ENCODE data around the gene MYDGF.

Gene MYDGF

DNA sequence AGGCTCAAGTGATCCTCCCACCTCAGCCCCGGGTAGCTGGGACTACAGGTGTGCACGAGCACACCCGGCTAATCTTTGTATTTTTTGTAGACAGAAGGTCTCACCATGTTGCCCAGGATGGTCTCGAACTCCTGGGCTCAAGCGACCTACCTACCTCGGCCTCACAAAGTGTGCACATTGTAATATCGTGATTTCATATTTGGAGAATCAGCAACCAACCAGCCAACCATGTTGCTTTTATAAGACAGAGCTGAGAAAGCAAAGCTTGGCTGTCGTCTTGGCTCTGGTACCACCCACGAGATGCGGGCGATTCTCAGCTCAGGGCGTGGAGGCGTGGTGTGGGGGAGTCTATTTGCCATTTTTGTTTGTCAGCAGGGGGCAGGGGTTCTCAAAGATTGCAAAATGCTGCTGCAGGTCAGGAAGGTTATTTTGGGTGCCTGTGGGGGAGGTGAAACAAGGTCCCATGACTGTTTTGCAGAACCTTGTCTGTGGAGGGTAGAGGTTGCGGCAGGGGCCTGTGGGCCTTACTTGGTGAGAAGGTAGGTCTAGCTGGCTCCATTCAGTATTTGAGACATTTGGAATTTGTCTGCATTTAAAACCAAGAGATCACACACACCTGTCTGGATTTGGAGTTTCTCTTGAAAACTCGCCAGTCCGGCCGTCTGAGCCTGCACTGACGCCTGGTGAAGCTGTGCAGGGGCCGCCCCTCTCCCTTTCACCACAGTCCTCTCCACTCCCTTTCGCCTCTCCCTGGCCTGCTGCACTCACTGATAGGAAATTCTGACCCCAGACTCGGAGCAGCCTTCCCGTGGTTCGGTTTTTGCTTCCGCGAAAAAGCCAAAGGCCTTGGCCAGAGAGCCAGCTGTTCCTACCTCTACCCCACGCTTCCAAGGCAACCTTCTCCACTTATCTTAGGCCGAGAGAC is 15.4 kb downstream of the MYDGF start:
- Histone ChIP-seq H2AFZ (ENCODE audit: low read length, unreplicated experiment) (no peak overlapping the region), H3K36me3 (ENCODE audit: insufficient read depth, low read length) (peaks cover 13% of the 10 kb centered on the region), H3K79me2 (ENCODE audit: control insufficient read depth, insufficient read depth, low read length, unreplicated experiment) (no peaks in the 10 kb centered on the region), H3K4me1 (ENCODE audit: control insufficient read depth, insufficient read depth, low read length, unreplicated experiment) (no peaks in the 10 kb centered on the region), H3K27ac (ENCODE audit: low read depth, low read length) (no peak overlapping the region), H3K4me3 (ENCODE audit: low read depth, low read length) (no peak overlapping the region), H3K27me3 (ENCODE audit: insufficient read depth, low read length) (no peaks in the 10 kb centered on the region)

- Histone ChIP-seq H3K4me1 (ENCODE audit: control insufficient read depth, insufficient read depth, low read length, unreplicated experiment) (no peaks in the 10 kb centered on the region), H3K27ac (ENCODE audit: low read depth, low read length) (no peak overlapping the region), H3K36me3 (ENCODE audit: insufficient read depth, low read length) (peaks cover 9% of the 10 kb centered on the region; the same call in 1 of the 2 replicates)
Measured at GRCh38 chr19:4653793-4654436, 16.2 kb downstream of the MYDGF start.

GRCh38 chr19:4652075-4652474 is 18.1 kb downstream of the MYDGF start:
- peaks cover 8% of the 10 kb centered on the region for H3K4me1 ChIP-seq (ENCODE audit: control insufficient read depth, insufficient read depth, low read length, unreplicated experiment)
- no peaks in the 10 kb centered on the region for H3K79me2 ChIP-seq (ENCODE audit: control insufficient read depth, insufficient read depth, low read length, unreplicated experiment)
- H3K27ac ChIP-seq (ENCODE audit: low read depth, low read length) = no peak overlapping the region
- no peak overlapping the region for H2AFZ ChIP-seq (ENCODE audit: low read length, unreplicated experiment)
- H3K36me3 ChIP-seq (ENCODE audit: insufficient read depth, low read length) = no peaks in the 10 kb centered on the region
- no peak overlapping the region for H3K4me3 ChIP-seq (ENCODE audit: low read depth, low read length)
- no peaks in the 10 kb centered on the region for H3K27me3 ChIP-seq (ENCODE audit: insufficient read depth, low read length)

More at GRCh38 chr19:4653793-4654436, 16.2 kb downstream of the MYDGF start:
- Histone ChIP-seq H3K4me3 (ENCODE audit: low read depth, low read length) (no peak overlapping the region), H2AFZ (ENCODE audit: low read length, unreplicated experiment) (no peak overlapping the region), H3K79me2 (ENCODE audit: control insufficient read depth, insufficient read depth, low read length, unreplicated experiment) (no peaks in the 10 kb centered on the region), H3K27me3 (ENCODE audit: insufficient read depth, low read length) (no peaks in the 10 kb centered on the region)

DNA sequence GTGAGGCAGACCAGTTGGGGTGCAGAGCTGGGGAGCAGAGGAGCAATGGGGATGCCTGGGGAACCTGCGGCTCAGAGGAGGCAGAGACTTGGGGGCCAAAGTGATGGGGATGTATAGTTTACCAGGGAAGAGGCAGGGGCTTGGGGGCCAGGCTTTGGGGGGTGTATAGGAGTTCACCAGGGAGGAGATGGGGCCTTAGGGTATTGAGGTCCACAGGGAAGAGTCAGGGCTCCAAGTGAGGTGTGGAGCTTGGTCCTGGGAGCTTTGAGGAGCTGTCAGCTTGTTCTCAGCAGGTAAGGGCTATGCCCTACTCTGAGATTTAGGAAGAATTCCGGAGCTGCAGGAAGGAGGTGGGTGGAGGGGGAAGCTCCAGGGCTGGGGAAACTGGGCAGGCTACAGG is 20.0 kb downstream of the MYDGF start:
- Histone ChIP-seq H3K27ac (ENCODE audit: low read depth, low read length) (no peak overlapping the region), H3K36me3 (ENCODE audit: insufficient read depth, low read length) (no peaks in the 10 kb centered on the region), H3K27me3 (ENCODE audit: insufficient read depth, low read length) (no peaks in the 10 kb centered on the region), H3K79me2 (ENCODE audit: control insufficient read depth, insufficient read depth, low read length, unreplicated experiment) (no peaks in the 10 kb centered on the region), H3K4me3 (ENCODE audit: low read depth, low read length) (no peak overlapping the region), H3K4me1 (ENCODE audit: control insufficient read depth, insufficient read depth, low read length, unreplicated experiment) (peaks cover 8% of the 10 kb centered on the region), H2AFZ (ENCODE audit: low read length, unreplicated experiment) (no peak overlapping the region)

GRCh38 chr19:4649392-4650047 is 20.6 kb downstream of the MYDGF start:
- H2AFZ ChIP-seq (ENCODE audit: low read length, unreplicated experiment) = no peak overlapping the region
- no peaks in the 10 kb centered on the region for H3K27me3 ChIP-seq (ENCODE audit: insufficient read depth, low read length)
- H3K27ac ChIP-seq (ENCODE audit: low read depth, low read length) = no peak overlapping the region
- peaks cover 8% of the 10 kb centered on the region for H3K4me1 ChIP-seq (ENCODE audit: control insufficient read depth, insufficient read depth, low read length, unreplicated experiment)
- no peaks in the 10 kb centered on the region for H3K36me3 ChIP-seq (ENCODE audit: insufficient read depth, low read length)
- H3K79me2 ChIP-seq (ENCODE audit: control insufficient read depth, insufficient read depth, low read length, unreplicated experiment) = no peaks in the 10 kb centered on the region
- no peak overlapping the region for H3K4me3 ChIP-seq (ENCODE audit: low read depth, low read length)

DNA sequence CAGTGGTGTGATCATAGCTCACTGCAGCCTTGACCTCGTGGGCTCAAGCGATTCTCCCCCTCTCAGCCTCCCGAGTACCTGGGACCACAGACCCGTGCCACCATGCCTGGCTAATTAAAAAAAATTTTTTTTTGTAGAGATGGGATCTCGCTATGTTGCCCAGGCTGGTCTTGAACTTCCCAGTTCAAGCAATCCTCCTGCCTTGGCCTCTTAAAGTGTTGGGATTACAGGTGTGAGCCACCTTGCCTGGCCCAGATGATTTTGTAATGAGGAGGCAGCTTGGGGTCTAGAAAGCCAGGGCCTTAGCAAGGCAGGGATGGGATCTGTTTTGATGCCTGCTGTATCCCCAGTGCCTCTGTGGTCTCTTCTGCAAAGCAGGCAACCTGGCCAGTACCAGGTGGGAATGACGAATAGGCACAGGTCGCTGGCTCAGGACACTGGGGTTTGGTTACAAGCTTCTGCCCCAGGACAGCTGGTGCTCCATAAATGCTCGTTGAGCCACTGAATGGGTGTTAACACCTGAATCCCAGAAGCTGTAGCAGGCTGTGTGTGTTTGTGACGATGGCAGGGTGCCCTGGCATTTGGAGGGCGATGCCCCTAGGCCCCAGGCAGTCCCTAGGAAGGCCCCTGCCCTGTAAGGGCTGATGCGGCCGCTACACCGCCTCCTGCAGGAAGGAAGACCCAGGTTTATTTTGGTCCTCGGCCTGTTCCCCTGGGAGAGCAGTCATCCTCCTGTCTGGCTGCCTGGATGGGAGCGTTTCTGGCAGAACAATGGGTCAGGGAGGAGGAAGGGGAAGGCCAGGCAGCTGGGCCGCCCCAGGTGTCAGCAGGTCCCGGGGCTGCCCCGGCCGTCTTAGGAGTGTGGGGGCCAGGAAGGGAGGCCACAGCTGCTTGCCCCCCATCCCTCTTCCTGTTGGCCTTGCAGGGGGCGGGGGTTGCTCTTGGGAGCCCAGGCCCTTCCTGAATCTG is 22.2 kb downstream of the MYDGF start:
- H3K27me3 ChIP-seq (ENCODE audit: insufficient read depth, low read length) = no peaks in the 10 kb centered on the region
- no peak overlapping the region for H2AFZ ChIP-seq (ENCODE audit: low read length, unreplicated experiment)
- H3K4me1 ChIP-seq (ENCODE audit: control insufficient read depth, insufficient read depth, low read length, unreplicated experiment) = peaks cover 8% of the 10 kb centered on the region
- H3K27ac ChIP-seq (ENCODE audit: low read depth, low read length) = no peak overlapping the region
- no peaks in the 10 kb centered on the region for H3K79me2 ChIP-seq (ENCODE audit: control insufficient read depth, insufficient read depth, low read length, unreplicated experiment)
- no peak overlapping the region for H3K4me3 ChIP-seq (ENCODE audit: low read depth, low read length)
- H3K36me3 ChIP-seq (ENCODE audit: insufficient read depth, low read length) = no peaks in the 10 kb centered on the region

DNA sequence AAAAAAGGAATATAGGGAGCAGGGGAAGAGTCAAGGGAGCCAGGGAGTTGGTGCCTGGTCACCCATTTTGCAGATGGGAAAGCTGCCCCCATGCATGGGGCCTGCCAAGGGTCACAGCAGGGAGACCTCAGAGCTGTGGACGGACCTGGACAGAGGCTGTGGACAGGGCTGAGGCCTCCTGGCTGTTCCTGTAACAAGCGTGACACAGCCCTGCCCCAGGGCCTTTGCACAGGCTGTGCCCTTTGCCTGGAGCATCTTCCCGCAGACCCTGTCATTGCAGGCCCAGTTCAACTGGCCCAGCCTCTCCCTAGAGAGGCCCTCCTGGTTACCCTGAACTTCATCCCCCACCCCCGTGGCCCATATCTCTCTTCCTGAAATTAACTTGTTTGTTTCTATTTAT is 24.4 kb downstream of the MYDGF start:
- no peaks in the 10 kb centered on the region for H3K36me3 ChIP-seq (ENCODE audit: insufficient read depth, low read length)
- no peaks in the 10 kb centered on the region for H3K79me2 ChIP-seq (ENCODE audit: control insufficient read depth, insufficient read depth, low read length, unreplicated experiment)
- H2AFZ ChIP-seq (ENCODE audit: low read length, unreplicated experiment) = no peak overlapping the region
- peaks cover 8% of the 10 kb centered on the region for H3K4me1 ChIP-seq (ENCODE audit: control insufficient read depth, insufficient read depth, low read length, unreplicated experiment)
- H3K4me3 ChIP-seq (ENCODE audit: low read depth, low read length) = no peak overlapping the region
- no peaks in the 10 kb centered on the region for H3K27me3 ChIP-seq (ENCODE audit: insufficient read depth, low read length)
- no peak overlapping the region for H3K27ac ChIP-seq (ENCODE audit: low read depth, low read length)

GRCh38 chr19:4642625-4643024 is 27.5 kb downstream of the MYDGF start:
- no peaks in the 10 kb centered on the region for H3K4me1 ChIP-seq (ENCODE audit: control insufficient read depth, insufficient read depth, low read length, unreplicated experiment)
- H3K27ac ChIP-seq (ENCODE audit: low read depth, low read length) = no peak overlapping the region
- H3K79me2 ChIP-seq (ENCODE audit: control insufficient read depth, insufficient read depth, low read length, unreplicated experiment) = no peaks in the 10 kb centered on the region
- no peak overlapping the region for H2AFZ ChIP-seq (ENCODE audit: low read length, unreplicated experiment)
- no peaks in the 10 kb centered on the region for H3K27me3 ChIP-seq (ENCODE audit: insufficient read depth, low read length)
- no peaks in the 10 kb centered on the region for H3K36me3 ChIP-seq (ENCODE audit: insufficient read depth, low read length)
- H3K4me3 ChIP-seq (ENCODE audit: low read depth, low read length) = no peak overlapping the region

- Histone ChIP-seq H3K4me1 (ENCODE audit: control insufficient read depth, insufficient read depth, low read length, unreplicated experiment) (no peaks in the 10 kb centered on the region), H3K79me2 (ENCODE audit: control insufficient read depth, insufficient read depth, low read length, unreplicated experiment) (no peaks in the 10 kb centered on the region), H3K27me3 (ENCODE audit: insufficient read depth, low read length) (no peaks in the 10 kb centered on the region), H3K36me3 (ENCODE audit: insufficient read depth, low read length) (no peaks in the 10 kb centered on the region), H3K4me3 (ENCODE audit: low read depth, low read length) (no peak overlapping the region), H3K27ac (ENCODE audit: low read depth, low read length) (no peak overlapping the region), H2AFZ (ENCODE audit: low read length, unreplicated experiment) (no peak overlapping the region)
Measured at GRCh38 chr19:4641132-4641531, 29.0 kb downstream of the MYDGF start.

Data from ACC112 (cell line).